GM19438 (cell line): ENCODE results near the gene AOPEP.

Experiments
- ATAC-seq: cut with Tn5 transposase; IDR thresholded peaks from one replicate; pipeline ENCODE4 v1.9.1; 2021; ENCODE audit warnings: low read depth; ENCODE audit not compliant: unreplicated experiment

The AOPEP gene

DNA sequence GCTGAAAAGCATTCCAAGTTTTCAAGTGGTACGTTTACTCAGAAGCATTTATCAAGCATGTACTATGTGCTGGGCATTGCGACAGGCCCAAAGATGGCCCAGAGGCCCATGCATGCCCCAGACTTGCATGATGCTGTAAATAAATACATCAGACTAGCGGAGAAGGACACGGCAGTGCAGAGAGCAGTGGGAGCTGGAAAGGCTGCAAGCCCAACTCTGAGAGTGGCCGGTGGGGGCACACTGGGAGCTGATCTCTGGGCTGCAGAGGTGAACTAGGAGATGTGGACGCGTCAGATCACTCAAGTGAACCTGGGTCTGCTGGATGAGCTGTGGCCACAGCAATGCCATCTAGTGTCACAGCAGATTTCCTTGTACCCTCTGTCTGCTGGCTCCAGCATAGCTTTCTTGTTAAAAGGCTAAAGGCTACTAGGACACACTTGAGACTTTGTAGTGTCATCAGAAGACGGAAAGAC lies 344.1 kb downstream of the AOPEP start:
- no peak for ATAC-seq

DNA sequence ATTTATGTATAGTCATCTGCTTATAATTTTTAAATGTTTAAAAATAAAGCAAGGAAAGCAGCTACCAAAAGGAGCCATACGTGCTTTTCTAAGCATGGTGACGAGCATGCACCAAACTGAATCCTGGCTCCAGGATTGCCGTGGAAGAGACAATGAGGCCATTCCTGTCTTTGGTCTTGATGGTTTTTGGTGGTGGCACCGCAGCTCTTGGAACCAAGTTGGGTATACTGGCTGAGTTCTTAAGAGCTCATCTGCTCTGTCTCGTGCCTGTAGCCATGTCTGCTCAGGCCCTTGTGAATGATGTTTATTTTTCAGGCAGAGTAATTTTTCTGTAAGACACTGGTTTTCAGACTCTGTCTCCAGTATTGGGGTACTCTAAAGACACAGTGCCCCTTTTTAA lies 345.0 kb downstream of the AOPEP start:
- ATAC-seq: no peak

DNA sequence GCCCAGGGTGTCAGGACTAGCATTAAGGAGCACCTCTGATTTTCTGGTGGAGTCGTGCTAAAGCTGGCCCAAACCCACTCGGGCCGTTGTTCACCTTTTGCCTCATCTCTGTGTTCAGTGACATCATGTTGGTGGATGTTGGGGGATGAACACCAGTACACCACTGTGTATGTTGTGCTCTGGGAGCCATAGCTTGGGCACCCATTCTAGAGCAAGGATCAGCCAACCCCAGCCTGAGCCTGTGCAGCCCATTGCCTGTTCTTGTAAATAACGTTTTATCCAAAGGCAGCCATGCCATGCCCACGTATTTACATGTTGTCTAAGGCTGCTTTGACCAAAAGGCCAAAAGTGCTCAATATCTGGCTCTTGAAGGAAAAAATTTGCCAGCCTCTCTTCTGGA lies 345.4 kb downstream of the AOPEP start:
- ATAC-seq: no peak

DNA sequence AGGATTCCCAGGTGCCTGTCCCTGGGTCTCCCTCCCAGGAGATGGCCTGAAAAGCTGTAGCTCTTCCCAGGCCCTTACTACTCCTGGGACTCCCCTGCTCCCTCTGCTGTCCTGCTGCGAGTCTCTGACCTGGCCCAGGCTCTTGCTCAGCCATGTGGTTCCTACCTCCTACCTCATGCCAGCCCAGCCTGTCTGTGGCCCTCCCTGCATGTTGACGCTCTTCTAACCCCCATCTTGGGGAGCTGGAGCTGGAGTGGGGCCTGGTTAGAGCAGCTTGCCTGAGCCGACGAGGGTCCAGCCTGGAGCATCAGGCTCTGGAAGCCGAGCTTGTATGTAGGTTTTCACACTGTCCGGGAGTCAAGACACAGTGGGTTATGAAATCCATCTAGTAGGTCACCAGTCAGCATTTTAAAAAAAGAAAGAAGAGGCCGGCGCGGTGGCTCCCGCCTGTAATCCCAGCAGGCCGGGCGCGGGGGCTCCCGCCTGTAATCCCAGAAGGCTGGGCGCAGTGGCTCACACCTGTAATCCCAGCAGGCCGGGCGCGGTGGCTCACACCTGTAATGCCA lies 346.6 kb downstream of the AOPEP start:
- no peak for ATAC-seq

DNA sequence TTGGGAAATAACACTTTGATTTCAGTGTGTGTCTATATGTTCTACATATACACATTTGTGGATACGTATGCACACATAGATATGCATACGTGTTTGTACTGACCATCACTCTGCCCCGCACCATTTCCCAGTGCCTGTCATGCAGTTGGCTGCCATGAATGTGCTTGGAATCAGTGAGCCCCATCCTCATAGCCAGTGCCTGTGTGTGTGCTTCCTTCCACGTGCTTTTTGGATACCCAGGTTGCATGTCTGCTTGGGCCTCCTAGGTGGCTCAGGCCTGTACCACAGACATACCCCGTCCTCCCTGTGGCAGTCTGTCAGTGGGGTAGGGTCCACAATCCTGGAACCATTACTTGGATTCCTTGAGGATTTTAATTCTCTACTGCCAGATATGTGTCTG lies 347.4 kb downstream of the AOPEP start:
- ATAC-seq: no peak

DNA sequence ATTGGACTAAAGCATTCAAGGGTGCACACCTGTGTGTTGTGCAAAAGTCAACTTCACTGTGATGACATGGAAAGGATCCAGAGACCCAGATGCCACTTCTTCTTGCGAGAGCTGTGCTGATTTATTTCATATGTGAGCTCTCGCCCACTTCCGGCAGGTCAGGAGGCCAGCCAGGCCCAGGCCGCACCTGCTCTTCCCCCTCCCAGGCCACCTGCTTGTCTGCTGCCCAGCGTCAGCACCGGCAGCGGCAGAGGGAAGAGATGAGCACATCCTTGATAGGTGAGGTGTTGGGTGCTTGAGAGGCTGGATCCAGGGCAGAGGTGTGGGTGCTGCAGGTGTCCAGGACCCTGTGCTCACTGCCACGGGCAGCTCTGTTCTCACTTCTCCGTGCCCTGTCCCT lies 348.1 kb downstream of the AOPEP start:
- no peak for ATAC-seq

DNA sequence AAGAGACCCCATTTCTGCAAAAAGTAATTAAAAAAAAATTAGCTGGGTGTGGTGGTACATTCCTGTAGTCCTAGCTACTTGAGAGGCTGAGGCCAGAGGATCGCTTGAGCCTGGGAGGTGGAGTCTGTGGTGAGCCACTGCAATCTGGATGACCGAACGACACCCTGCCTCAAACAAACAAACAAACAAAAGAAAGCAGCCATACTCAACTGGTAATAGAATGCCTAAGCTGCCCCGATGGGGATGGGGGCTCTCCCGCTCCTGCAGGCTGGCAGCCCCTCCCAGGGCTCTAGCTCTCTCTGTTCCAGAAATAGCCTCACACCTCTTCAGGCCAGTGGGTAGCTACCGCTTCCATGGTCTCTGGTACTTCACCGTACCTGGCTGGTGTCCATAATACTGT lies 349.2 kb downstream of the AOPEP start:
- ATAC-seq: no peak

DNA sequence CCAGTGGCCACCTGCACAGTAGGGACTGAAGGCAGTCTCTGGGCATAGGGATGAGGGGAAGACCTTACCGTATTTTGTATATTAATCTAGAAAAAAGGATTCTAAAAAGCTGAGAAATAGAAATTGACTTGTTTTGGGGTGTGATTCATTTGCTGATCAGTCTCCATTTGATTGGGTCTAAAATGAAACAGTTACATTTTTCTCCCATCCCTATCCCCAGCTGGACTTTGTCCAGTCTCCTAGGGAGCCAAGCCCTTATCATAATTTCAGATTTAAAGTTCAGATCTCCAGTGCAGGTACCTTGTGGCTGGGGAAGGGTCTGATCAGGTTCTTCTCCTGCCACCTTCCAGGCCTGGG lies 350.2 kb downstream of the AOPEP start:
- no peak for ATAC-seq

DNA sequence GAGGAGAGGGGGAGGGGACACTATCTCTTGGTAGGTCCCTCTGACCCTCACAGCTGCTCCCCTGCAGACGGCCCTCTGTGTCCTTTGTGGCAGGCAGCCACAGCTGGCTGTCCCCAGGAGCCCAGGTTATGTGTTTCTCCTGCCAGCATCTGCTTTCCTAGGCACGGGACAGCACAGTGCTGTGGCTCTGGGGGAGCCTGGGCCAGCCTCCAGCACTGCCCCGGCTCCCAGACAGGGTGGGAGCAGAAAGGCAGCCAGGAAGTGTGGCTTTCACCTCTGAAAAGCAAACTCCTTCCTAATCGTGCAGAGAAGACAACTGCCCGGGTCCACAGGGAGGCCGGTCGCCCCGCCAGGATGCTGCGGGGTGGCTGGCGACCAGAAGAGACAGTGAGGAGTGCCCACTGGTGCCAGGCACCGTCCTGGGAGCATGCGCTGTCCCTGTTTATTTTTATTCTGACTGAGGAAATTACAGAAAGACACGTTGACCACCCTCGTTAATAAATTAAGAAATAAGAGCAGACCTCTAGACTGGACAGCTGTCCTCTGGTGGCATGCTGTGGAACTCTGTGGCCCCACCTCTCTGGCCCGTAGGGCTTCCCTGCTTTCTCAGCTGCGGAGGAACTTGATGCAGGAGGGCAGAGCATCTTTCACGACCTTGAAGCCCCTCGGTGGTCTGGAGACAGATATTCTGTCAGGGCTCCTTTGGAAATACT lies 350.7 kb downstream of the AOPEP start:
- no peak for ATAC-seq

DNA sequence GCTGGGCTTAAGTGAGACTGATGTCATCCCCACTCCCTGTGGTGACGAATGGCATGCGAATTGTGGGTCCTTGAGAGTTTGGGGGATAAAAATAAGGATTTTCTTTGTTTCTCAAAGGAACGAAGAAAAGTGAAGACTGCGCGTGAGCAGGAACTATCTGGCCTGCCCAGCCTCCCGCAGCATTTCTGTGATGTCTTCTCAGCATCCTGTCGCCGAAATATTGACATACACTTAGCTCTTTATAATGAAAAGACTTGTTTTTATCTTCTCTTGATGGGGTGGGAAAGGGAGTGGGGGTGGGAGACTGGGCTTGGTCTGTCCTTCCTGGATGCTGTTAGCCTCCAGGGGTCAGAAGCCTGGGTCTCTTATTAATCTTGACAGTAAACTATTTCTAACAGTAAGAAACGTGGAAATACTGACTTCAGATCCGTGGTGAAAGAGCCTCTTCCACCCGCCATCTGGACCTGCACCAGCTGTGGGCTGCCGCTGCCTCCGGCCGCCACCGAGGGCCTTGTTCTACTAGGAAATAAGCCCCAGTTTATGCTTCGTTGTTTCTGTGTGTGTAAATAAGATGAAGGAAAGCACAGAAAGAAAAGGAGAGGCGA lies 351.4 kb downstream of the AOPEP start:
- no peak for ATAC-seq

DNA sequence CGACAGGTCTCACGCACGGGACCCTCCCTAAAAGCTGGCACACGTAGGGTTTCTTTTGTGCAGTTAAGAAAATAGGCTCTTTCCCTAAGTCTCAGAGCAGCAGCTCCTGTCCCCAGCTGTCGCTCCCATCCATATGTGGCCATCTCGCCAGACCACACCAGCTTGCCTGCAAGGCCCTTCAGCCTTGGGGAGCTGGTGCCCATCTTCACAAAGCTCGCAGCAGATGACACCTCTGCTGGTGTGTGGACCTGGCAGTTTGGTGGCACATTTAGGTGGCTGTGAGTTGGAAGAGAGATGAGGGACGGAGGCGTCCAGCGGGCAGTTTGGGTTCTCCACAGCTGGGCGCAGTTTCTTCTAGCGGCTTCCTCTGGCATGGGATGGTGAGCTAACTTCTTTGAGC lies 352.0 kb downstream of the AOPEP start:
- no peak for ATAC-seq

DNA sequence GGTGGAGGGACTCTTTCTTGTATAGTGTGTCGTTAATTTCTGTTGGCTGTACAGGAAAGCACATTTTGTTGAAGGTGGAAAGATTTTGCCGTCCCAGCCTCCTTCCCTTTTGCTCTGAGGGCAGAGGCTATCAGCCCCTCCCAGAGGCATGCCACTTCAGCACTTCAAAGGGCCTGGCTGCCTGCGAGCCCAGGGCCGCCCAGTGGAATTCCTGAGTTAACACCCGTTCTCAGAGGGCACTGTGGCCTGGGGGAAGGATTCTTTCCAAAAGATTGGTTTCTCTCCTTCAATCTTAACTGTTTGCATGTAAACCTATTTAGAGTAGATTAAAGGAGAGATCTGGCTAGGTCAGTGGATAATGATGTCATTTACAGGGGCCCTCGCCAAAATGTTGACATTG lies 352.4 kb downstream of the AOPEP start:
- no peak for ATAC-seq

DNA sequence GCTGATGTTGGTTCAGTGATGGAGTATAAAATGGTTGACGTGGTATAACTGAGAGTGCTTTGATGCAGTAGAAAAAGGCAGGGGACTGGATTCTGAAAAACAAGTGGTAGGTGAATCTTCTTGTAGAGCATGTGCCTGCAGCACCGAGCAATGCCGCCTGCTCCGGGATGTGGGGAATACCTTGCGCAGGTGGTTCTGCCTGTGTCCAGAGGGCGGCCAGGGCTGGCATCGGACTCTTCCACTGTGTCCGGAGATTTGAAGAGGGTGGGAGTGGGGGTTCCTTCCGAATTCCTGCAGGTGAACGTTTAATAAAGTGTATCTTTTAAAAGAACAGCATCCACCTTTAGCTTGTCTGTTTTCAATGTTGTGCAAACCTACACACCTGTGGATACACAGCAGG lies 353.0 kb downstream of the AOPEP start:
- ATAC-seq: no peak

DNA sequence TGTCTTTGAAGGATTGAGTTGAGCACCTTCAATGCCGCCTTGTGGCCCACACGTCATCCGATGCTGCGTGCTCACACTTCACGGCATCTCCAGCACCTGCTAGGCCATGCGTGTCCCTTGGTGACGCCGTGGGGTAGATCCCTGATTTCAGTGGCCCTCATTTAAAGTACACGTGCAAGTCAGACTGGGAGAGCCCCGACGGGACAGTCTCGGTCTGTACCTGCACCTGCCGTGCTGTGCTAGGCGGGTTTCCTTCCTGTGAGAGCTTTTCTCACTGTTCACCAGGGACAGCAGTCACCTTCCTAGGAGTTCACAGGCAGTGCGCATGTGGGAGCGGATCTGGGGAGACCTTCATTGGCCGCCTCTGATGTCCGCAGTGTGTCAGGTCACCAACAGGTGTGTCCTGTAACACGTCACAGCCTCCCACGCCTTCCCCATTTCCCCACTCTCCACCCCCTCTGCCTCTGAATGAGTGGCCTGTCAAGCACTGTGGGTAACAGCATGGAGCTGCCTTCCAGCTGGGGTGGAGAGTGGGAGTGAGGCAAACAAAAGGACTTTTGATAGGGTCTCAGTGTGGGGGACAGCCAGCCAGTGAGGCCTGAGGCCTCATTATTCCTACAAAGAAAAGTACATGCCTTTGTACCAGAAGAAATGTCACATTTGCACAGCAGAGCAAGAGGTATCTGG lies 354.6 kb downstream of the AOPEP start:
- ATAC-seq: no peak

DNA sequence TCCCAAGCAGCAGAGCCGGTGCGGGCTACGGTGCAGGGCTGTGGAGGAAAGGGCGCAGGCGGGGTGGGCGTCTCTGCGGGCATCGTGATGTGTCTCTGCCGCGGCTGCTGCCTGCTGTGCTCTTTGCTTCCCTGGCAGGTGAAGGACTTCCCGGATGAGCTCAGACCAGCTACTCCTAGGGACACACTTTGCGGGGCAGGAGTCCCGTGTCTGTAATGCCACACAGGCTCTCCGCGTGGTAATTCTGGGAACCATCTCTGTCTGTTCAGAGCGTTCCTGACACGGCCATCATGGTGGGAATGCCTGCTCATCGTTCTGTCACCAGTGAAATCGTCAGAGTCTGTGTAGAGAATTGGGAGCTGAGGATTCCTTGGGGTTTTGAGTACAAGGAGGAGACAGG lies 355.5 kb downstream of the AOPEP start:
- ATAC-seq: no peak

DNA sequence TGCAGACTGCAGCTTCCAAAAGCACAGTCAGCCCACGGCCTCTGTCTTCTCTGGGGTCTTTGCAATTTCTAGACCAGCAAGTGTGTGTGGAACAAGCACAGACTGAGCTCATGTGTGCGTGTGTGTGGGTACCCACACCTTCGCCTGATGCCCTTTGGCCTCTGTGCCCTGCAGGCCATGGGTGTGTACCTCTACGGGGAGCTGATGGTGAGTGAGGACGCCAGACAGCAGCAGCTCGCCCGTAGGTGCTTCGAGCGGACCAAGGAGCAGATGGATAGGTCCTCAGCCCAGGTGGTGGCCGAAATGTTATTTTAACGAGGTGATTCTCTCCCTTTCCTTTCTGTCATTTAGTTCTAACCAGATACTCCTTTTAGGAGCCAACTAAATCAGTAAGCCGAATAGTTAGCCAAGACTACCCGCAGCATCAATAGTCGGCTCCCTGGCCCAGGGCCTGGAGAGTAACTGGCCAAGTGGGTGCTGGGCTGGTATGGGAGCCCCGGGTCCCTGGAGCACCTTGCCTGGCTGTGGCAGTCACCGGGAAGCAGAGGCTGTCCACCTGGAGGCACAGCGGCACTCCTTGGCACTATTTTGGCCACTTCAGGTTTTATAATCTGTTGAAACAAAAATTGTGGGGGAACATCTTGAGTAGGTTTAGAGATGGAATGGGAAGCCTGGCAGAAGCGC lies 356.0 kb downstream of the AOPEP start:
- no peak for ATAC-seq

DNA sequence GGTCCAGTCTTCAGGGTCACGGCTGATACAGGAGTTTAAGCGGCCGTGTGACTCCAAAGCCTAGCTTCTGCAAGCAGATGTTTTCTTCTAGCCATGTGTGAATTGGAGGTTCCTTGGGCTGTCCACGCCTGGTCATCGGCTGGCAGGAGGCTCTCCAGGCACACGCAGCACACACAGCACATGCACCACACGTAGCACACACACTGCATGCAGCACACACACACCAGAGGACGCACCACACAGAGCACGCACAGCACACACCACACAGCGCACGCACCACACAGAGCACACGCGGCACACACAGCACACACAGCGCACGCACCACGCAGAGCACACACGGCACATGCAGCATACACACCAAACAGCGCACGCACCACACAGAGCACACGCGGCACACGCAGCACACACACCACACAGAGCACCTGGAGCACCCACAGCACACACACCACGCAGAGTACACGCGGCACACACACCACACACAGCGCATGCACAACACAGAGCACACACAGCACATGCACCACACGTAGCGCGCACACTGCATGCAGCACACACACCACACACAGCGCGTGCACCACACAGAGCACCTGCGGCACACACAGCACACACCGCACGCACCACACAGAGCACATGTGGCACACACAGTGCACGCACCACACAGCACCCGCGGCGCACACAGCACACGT lies 356.7 kb downstream of the AOPEP start:
- no peak for ATAC-seq

DNA sequence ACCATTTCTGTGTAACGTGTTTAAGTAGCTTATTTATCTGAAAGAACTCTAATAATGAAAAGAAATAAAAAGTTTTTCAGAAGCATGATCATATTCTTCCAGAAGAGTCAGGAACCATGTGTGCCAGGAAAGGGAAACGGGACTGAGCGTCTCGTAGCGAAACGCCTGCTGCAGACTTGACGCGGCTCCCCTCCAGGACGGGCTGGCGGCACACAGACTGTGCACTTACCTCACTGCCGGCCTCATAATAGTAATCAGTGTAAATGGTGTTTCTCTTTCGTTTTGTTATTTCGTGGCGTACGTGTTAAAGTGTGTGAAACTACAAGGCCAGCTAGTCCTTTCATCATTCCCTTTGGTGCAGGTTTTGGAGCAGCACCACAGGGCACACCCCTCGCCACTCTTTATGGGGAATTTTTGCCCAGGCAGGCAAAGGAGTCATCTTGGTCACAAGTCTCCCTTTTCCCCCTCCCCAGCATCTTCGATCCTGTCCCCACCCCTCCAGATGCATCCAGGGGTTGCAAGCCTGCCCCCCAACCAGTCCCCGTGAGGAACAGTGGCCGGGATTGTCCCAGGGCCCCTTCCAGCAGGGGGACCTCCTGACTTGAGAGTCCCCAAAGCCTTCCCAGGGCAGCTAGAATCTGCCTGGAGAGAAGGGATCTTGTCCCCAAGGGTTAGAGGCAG lies 357.9 kb downstream of the AOPEP start:
- ATAC-seq: no peak

DNA sequence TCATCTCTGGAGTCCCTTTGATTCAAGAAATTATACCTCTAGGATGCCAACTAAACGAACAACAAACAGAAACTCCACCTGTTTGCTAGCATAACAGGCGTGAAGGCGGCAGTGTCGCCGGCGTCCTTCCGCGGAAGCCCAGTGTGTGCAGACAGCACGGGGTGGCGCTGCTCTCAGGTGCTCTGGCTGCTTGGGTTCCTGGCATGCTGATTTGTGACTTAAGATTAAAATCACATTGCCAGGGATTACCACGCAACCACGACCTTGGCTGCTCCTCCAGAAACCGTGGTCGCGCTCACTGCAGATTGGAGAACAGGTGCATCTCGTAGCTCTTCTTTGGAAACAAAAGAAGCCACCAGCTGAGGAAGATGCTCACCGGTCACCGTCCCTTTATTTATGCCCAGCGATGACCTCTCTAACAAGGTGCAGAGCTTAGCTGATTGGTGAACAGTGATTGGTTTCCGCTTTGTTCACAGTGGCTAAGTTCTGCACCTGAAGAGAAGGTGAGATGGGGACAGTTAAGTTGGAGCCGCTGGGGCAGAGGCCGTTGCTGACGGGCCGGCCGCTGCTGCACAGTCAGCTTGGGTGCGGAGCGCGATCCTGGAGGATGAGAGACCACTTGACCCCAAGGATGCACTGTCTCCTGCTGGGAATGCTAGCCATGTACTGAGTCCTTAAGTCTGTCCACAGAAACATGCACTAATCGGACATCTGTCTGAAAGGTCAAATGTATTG lies 358.7 kb downstream of the AOPEP start:
- ATAC-seq: no peak
